ENCODE data around the gene ST6GALNAC3.
"Not testable (repeated sequence)": the region's sequence is repeated elsewhere in the genome, so short reads cannot be mapped to it uniquely, and the experiment has no call there.

ST6GALNAC3 gene

GRCh38 chr1:76340056-76340455 is 265.5 kb downstream of the ST6GALNAC3 start:
- DNase-seq (ENCODE audit: low spot score), result no peak

GRCh38 chr1:76341816-76342215 is 267.3 kb downstream of the ST6GALNAC3 start:
- DNase-seq (ENCODE audit: low spot score), result not testable (repeated sequence)

- no peak for DNase-seq (ENCODE audit: low spot score)
Measured at GRCh38 chr1:76343356-76343755, 268.8 kb downstream of the ST6GALNAC3 start.

- no peak for DNase-seq (ENCODE audit: low spot score)
Measured at GRCh38 chr1:76351655-76352054, 277.1 kb downstream of the ST6GALNAC3 start.

- no peak for DNase-seq (ENCODE audit: low spot score)
Measured at GRCh38 chr1:76352741-76353435, 278.3 kb downstream of the ST6GALNAC3 start.

- DNase-seq (ENCODE audit: low spot score), result no peak
Measured at GRCh38 chr1:76354236-76354635, 279.7 kb downstream of the ST6GALNAC3 start.

GRCh38 chr1:76366726-76367125 is 292.2 kb downstream of the ST6GALNAC3 start:
- DNase-seq (ENCODE audit: low spot score), result no peak

GRCh38 chr1:76371941-76372340 is 297.4 kb downstream of the ST6GALNAC3 start:
- DNase-seq (ENCODE audit: low spot score), result no peak

- no peak for DNase-seq (ENCODE audit: low spot score)
Measured at GRCh38 chr1:76374086-76374485, 299.5 kb downstream of the ST6GALNAC3 start.

GRCh38 chr1:76377247-76377646 is 302.7 kb downstream of the ST6GALNAC3 start:
- no peak for DNase-seq (ENCODE audit: low spot score)

- DNase-seq (ENCODE audit: low spot score), result no peak
Measured at GRCh38 chr1:76379506-76379905, 305.0 kb downstream of the ST6GALNAC3 start.

- DNase-seq (ENCODE audit: low spot score), result no peak
Measured at GRCh38 chr1:76381450-76382097, 307.0 kb downstream of the ST6GALNAC3 start.

GRCh38 chr1:76388261-76388660 is 313.7 kb downstream of the ST6GALNAC3 start:
- DNase-seq (ENCODE audit: low spot score), result no peak

GRCh38 chr1:76390456-76390855 is 315.9 kb downstream of the ST6GALNAC3 start:
- no peak for DNase-seq (ENCODE audit: low spot score)

GRCh38 chr1:76395059-76395458 is 320.5 kb downstream of the ST6GALNAC3 start:
- no peak for DNase-seq (ENCODE audit: low spot score)

GRCh38 chr1:76402128-76402527 is 327.6 kb downstream of the ST6GALNAC3 start:
- no peak for DNase-seq (ENCODE audit: low spot score)

GRCh38 chr1:76408303-76408702 is 333.8 kb downstream of the ST6GALNAC3 start:
- DNase-seq (ENCODE audit: low spot score), result no peak

- DNase-seq (ENCODE audit: low spot score), result no peak
Measured at GRCh38 chr1:76410499-76410898, 336.0 kb downstream of the ST6GALNAC3 start.

- no peak for DNase-seq (ENCODE audit: low spot score)
Measured at GRCh38 chr1:76418531-76418930, 344.0 kb downstream of the ST6GALNAC3 start.

- DNase-seq (ENCODE audit: low spot score), result no peak
Measured at GRCh38 chr1:76419603-76420002, 345.1 kb downstream of the ST6GALNAC3 start.

GRCh38 chr1:76425201-76426145 is 350.9 kb downstream of the ST6GALNAC3 start:
- DNase-seq (ENCODE audit: low spot score), result no peak

GRCh38 chr1:76426606-76427005 is 352.1 kb downstream of the ST6GALNAC3 start:
- no peak for DNase-seq (ENCODE audit: low spot score)

- DNase-seq (ENCODE audit: low spot score), result no peak
Measured at GRCh38 chr1:76428028-76428427, 353.5 kb downstream of the ST6GALNAC3 start.

Data from left forelimb (tissue), 1 donor.